Lung (tissue), 12 donors: ENCODE measurements around the gene TMEM229A. TPM values are rescaled to one million over a fixed set of nuclear protein-coding genes. Genes with fewer than 3 reads are reported as not detected.

ENCODE experiments used
- ATAC-seq: fragments of 200-7000 bp; cut with Tn5 transposase; one replicate; pipeline ENCODE4 v1.9.1; 2020; ENCODE audit warnings: moderate number of reproducible peaks; ENCODE audit not compliant: insufficient read depth, low FRiP score
- DNase-seq, 3 donors: peaks; one replicate each; pipeline ENCODE4 v3.0.0-alpha.2; 2013 to 2017
- H3K27ac ChIP-seq, 2 donors: one replicate each; pipeline ENCODE4 v1.5.1; 2013; ENCODE audit warnings: mild to moderate bottlenecking in 2 of 2, moderate library complexity in 2 of 2, control low read depth in 1 of 2, inconsistent platforms in 1 of 2, low read depth in 1 of 2, low read length in 1 of 2
- H3K27me3 ChIP-seq, 3 donors: one replicate each; pipeline ENCODE4 v1.5.1; 2013; ENCODE audit warnings: low read length in 2 of 3; ENCODE audit not compliant: control insufficient read depth in 3 of 3, insufficient read depth in 3 of 3
- H3K36me3 ChIP-seq, 4 donors: one replicate each; pipeline ENCODE4 v1.5.1; 2013; ENCODE audit warnings: low read length in 4 of 4, mild to moderate bottlenecking in 1 of 4, moderate library complexity in 1 of 4; ENCODE audit not compliant: control insufficient read depth in 4 of 4, insufficient read depth in 4 of 4
- H3K4me1 ChIP-seq, 5 donors: one replicate each; pipeline ENCODE4 v1.5.1; 2013; ENCODE audit warnings: low read length in 5 of 5, mild to moderate bottlenecking in 2 of 5, moderate library complexity in 1 of 5; ENCODE audit not compliant: control insufficient read depth in 5 of 5, insufficient read depth in 5 of 5
- H3K4me3 ChIP-seq: one replicate; pipeline ENCODE4 v1.5.1; 2013; ENCODE audit warnings: mild to moderate bottlenecking, control low read depth, moderate library complexity
- H3K9ac ChIP-seq, 2 donors: one replicate each; pipeline ENCODE4 v1.5.1; 2013; ENCODE audit warnings: low read length in 2 of 2, control low read depth in 1 of 2; ENCODE audit not compliant: insufficient read depth in 1 of 2
- H3K9me3 ChIP-seq, 4 donors: one replicate each; pipeline ENCODE4 v1.5.1; 2013; ENCODE audit warnings: low read length in 3 of 4, mild to moderate bottlenecking in 1 of 4, moderate library complexity in 1 of 4; ENCODE audit not compliant: control insufficient read depth in 4 of 4, insufficient read depth in 3 of 4
- WGBS, 2 donors: extraction: QIAGEN DNeasy Blood & Tissue Kit; methylation state at CpG; one replicate each; pipeline ENCODE4 v1.1.7; 2013; 5-methylcytosine and 5-hydroxymethylcytosine counted together
- polyA plus RNA-seq, 2 donors: library from polyadenylated mRNA; stranded (reverse); fragments of 200-250 nt; gene quantifications; one replicate each; pipeline ENCODE4 v1.2.1, GENCODE V29; 2013
- total RNA-seq, 2 donors: library from RNA; depleted of rRNA in 1 of 2; stranded (reverse); fragments of >200 nt in 1 of 2; gene quantifications; one replicate each; pipeline ENCODE4 v1.2.1, GENCODE V29; 2014 to 2021
- TF ChIP-seq, protein P1 (sequence below): IDR thresholded peaks from 2 replicates; pipeline ENCODE4 v1.5.1; 2012; ENCODE audit warnings: mild to moderate bottlenecking; ENCODE audit errors: control extremely low read depth, extremely low read depth
- donor health status: control.
- donor health status: control.
- donor health status: Bipolar disorder and iron deficiency.
- donor health status: healthy.
- donor health status: DM: yes; HTN: yes; CAD: no.

Gene TMEM229A
- total and polyA plus RNA-seq, 4 donors: 0.34 TPM; not detected in 3

DNA sequence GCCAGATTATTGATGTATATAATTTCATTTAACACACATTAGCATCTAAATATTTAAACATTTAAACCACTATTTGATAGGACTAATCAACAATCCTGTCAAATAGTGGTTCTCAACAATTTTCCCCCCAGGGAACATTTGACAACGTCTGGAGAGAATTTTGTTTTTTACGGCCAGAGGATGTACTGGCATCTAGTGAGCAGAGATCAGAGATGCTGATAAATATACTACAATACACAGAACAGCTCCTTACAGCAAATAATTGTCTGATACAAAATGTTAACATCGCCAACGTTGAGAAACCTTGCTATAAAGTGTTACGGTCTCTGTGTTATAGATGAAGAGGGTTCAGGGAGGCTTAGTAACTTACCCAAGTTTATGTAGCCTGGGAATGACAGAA lies 25.0 kb upstream of the TMEM229A start:
- Histone ChIP-seq H3K4me1 (no peaks in the 10 kb centered on the region), H3K9ac (no peak overlapping the region), H3K9me3 (no peaks in the 10 kb centered on the region), H3K27ac (no peak overlapping the region), H3K36me3 (no peaks in the 10 kb centered on the region), H3K4me3 (no peak overlapping the region), H3K27me3 (no peaks in the 10 kb centered on the region)
- ATAC-seq (no peak), DNase-seq (no peak)
- 58 to 70% methylated on average over 5 of the region's 5 CpGs for WGBS, 2 donors
- TF ChIP-seq, protein P1, sequence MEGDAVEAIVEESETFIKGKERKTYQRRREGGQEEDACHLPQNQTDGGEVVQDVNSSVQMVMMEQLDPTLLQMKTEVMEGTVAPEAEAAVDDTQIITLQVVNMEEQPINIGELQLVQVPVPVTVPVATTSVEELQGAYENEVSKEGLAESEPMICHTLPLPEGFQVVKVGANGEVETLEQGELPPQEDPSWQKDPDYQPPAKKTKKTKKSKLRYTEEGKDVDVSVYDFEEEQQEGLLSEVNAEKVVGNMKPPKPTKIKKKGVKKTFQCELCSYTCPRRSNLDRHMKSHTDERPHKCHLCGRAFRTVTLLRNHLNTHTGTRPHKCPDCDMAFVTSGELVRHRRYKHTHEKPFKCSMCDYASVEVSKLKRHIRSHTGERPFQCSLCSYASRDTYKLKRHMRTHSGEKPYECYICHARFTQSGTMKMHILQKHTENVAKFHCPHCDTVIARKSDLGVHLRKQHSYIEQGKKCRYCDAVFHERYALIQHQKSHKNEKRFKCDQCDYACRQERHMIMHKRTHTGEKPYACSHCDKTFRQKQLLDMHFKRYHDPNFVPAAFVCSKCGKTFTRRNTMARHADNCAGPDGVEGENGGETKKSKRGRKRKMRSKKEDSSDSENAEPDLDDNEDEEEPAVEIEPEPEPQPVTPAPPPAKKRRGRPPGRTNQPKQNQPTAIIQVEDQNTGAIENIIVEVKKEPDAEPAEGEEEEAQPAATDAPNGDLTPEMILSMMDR: no peak

DNA sequence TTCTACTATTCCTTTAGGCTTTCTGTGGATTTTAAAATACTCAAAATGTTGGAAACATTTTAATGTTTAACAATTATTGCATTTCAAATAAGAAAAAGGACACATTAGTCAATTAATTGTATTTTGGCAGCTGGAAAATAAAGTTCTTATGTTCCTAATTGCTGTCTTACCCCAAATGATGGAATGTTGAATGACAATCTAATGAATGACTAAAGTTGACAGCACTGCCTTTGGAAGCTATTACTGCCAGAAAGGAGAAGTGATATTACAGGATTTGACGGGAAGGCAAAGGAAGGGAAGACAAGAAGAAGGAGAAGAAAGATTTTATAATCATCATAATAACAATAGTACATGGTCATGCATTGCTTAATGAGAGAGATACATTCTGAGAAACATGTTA lies 23.4 kb upstream of the TMEM229A start:
- no peaks in the 10 kb centered on the region for H3K36me3 ChIP-seq
- no peaks in the 10 kb centered on the region for H3K27me3 ChIP-seq
- DNase-seq (no peak), ATAC-seq (no peak)
- H3K9me3 ChIP-seq: no peaks in the 10 kb centered on the region
- H3K4me3 ChIP-seq: no peak overlapping the region
- H3K4me1 ChIP-seq: no peaks in the 10 kb centered on the region
- H3K9ac ChIP-seq: no peak overlapping the region
- H3K27ac ChIP-seq: no peak overlapping the region
- TF ChIP-seq, protein P1: no peak
- WGBS, 2 donors: 65 to 72% methylated on average over 1 of the region's 1 CpG

DNA sequence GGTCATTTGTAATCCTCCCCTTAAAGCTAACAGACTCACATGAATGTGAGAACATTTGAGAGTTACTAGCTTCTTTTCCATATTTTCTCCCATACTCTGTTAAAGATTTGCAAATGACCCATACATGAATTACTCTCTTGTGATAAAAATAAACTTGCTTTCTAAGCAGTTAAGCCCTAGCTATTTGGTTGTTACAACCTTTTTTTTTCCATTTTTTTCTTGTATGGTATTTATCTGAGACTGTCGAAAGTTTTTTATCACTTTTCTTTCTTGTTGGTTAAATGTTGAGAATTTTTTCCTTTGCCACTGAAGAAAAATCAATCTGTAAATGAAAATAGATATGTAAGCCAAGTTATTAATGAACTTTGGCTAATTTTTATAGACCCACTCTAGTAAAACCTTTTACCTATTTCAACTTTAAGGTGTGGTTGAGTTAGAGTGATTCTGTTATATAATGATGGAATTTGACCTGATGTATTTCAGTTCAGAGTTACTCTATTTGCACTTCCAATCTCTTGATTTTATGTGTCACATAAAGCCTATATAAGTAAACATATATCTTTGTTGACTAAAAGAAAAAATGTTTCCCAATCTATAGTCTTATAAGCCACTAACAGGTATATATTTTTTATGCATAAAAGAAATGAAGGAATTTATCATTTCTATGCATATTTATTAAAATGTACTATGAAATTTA lies 19.0 kb upstream of the TMEM229A start:
- Histone ChIP-seq H3K9me3 (no peaks in the 10 kb centered on the region), H3K4me3 (no peak overlapping the region), H3K9ac (no peak overlapping the region), H3K36me3 (no peaks in the 10 kb centered on the region), H3K27me3 (peaks cover 0 to 4% (median 0%) of the 10 kb centered on the region in 3 donors), H3K27ac (no peak overlapping the region), H3K4me1 (no peaks in the 10 kb centered on the region)
- DNase-seq (no peak), ATAC-seq (no peak)
- 86 to 89% methylated on average over 1 of the region's 1 CpG for WGBS, 2 donors
- TF ChIP-seq, protein P1: no peak

DNA sequence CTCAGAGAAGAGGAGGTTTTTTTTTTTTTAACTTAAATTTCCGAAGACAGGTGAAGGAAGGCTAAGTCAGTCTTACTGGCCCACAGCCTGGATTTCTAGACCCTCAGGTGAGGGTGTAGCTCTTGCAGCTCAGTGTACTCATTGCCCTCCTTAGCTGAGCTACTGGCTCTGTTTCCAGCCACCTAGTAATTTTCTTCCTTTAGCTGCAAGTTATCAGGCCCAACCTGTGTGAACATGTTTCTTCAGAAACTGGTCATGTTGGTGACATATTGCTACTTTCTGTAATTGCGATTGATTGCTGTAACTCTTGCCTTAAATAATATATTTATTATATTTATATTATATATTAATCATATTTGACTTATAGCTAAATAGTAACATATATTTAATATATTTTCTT lies 10.0 kb upstream of the TMEM229A start:
- Histone ChIP-seq H3K9me3 (no peaks in the 10 kb centered on the region), H3K4me1 (no peaks in the 10 kb centered on the region), H3K4me3 (no peak overlapping the region), H3K27me3 (no peaks in the 10 kb centered on the region), H3K36me3 (no peaks in the 10 kb centered on the region), H3K27ac (no peak overlapping the region), H3K9ac (no peak overlapping the region)
- TF ChIP-seq, protein P1: no peak
- ATAC-seq (no peak), DNase-seq (no peak)
- 80 to 87% methylated on average over 2 of the region's 2 CpGs for WGBS, 2 donors
